ENCODE results near the gene NRROS. TPM values are rescaled to one million over a fixed set of nuclear protein-coding genes. Genes with fewer than 3 reads are reported as not detected.

The NRROS gene
- total and polyA plus RNA-seq, 2 of the 13 experiments (the other 11 are each of a cell fraction or from before 2014, with no cell fraction given): not detected

DNA sequence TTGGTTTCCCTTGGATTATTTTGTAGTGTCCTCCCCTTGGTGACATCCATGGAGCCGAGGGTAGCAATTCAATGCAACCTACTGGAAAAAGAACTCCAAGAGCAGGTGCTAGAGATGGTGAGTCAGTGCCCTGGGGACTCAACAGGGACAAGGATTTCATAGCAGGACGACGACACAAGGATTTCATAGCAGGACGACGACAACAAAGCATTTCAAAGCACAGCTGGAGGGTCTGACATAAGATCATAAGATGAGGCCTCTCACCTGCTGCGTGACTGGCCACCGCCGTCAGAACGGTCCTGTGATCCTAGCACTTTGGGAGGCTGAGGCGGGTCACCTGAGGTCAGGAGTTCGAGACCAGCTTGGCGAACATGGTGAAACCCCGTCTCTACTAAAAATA lies 22.5 kb downstream of the NRROS start:
- Histone ChIP-seq H3K36me3 (replicated peaks in 1 of 2; ENCODE audit: control insufficient read depth in 1 of 2, insufficient read depth in 2 of 2, low read length in 2 of 2) (no peaks in the 10 kb centered on the region), H3K9me3 (ENCODE audit: low read length) (no peaks in the 10 kb centered on the region), H3K4me2 (ENCODE audit: low read depth, low read length) (no peak overlapping the region), H3K9ac (ENCODE audit: insufficient read depth, low read depth, low read length) (no peak overlapping the region), H3K27ac (ENCODE audit: extremely low read length, insufficient read depth, low read length) (no peak overlapping the region), H3K27me3 (ENCODE audit: control insufficient read depth in 1 of 2, insufficient read depth in 2 of 2, low read length in 2 of 2) (peaks cover 7 to 29% of the 10 kb centered on the region in 2 experiments; a peak in 4 of 5 replicates), H2AFZ (ENCODE audit: low read length) (no peak overlapping the region), H3K4me3 (replicated peaks in 1 of 3; ENCODE audit: insufficient read depth in 1 of 3, low read depth in 2 of 3, low read length in 3 of 3) (no peak overlapping the region), H3K4me1 (ENCODE audit: insufficient read depth, low read length) (peaks cover 33% of the 10 kb centered on the region), H3K79me2 (ENCODE audit: insufficient read depth, low read length) (no peaks in the 10 kb centered on the region), H4K20me1 (ENCODE audit: insufficient read depth, low read length) (no peaks in the 10 kb centered on the region)
- ChIA-PET POLR2A (no interaction called here), CTCF (ENCODE audit: low intra/inter-chr PET ratio, low total read pairs) (no interaction called here)
- DNase-seq (ENCODE audit: low spot score): no peak
- intact Hi-C loops (cut with micrococcal nuclease; ENCODE audit: unreplicated experiment) (no loop called here), in situ Hi-C loops (cut with HindIII; ENCODE audit: extremely low pct_ligation_motif_present, low pct_unique_long_range_greater_than_20kb) (no loop called here)
- BruUV-seq (replicated peaks): no TSS peak
- 70% methylated on average over 13 of the region's 13 CpGs for WGBS (ENCODE audit: low lambda C conversion rate)
- FAIRE-seq: no peak
- no peak for ATAC-seq
- TF ChIP-seq SETDB1 (CRISPR knock-in tag; IDR thresholded peaks at IDR 0.05; ENCODE audit: borderline replicate concordance): no peak
- TF ChIP-seq PRPF4 (IDR thresholded peaks at IDR 0.05; ENCODE audit: low read depth, low read length, poor library complexity, severe bottlenecking): no peak
- no peak for TF ChIP-seq TBX2 (CRISPR knock-in tag; IDR thresholded peaks at IDR 0.05; ENCODE audit: borderline replicate concordance)
- TF ChIP-seq, protein P1, sequence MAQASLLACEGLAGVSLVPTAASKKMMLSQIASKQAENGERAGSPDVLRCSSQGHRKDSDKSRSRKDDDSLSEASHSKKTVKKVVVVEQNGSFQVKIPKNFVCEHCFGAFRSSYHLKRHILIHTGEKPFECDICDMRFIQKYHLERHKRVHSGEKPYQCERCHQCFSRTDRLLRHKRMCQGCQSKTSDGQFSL (CRISPR knock-in tag; IDR thresholded peaks at IDR 0.05): no peak
- TF ChIP-seq, protein P2, sequence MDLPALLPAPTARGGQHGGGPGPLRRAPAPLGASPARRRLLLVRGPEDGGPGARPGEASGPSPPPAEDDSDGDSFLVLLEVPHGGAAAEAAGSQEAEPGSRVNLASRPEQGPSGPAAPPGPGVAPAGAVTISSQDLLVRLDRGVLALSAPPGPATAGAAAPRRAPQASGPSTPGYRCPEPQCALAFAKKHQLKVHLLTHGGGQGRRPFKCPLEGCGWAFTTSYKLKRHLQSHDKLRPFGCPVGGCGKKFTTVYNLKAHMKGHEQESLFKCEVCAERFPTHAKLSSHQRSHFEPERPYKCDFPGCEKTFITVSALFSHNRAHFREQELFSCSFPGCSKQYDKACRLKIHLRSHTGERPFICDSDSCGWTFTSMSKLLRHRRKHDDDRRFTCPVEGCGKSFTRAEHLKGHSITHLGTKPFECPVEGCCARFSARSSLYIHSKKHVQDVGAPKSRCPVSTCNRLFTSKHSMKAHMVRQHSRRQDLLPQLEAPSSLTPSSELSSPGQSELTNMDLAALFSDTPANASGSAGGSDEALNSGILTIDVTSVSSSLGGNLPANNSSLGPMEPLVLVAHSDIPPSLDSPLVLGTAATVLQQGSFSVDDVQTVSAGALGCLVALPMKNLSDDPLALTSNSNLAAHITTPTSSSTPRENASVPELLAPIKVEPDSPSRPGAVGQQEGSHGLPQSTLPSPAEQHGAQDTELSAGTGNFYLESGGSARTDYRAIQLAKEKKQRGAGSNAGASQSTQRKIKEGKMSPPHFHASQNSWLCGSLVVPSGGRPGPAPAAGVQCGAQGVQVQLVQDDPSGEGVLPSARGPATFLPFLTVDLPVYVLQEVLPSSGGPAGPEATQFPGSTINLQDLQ (CRISPR knock-in tag; IDR thresholded peaks at IDR 0.05): no peak
- no peak for TF ChIP-seq REXO4 (CRISPR knock-in tag; IDR thresholded peaks at IDR 0.05; ENCODE audit: borderline replicate concordance)
- no peak for TF ChIP-seq ZSCAN5A (CRISPR knock-in tag; IDR thresholded peaks at IDR 0.05; ENCODE audit: borderline replicate concordance)
- no peak for TF ChIP-seq JDP2 (CRISPR knock-in tag; IDR thresholded peaks at IDR 0.05; ENCODE audit: borderline replicate concordance)
- no peak for TF ChIP-seq SMYD3 (CRISPR knock-in tag; IDR thresholded peaks at IDR 0.05)
- no peak for TF ChIP-seq ZNF607 (CRISPR knock-in tag; IDR thresholded peaks at IDR 0.05; ENCODE audit: borderline replicate concordance)
- TF ChIP-seq PREB (CRISPR knock-in tag; IDR thresholded peaks at IDR 0.05): no peak
- TF ChIP-seq ARID4A (CRISPR knock-in tag; IDR thresholded peaks at IDR 0.05; ENCODE audit: borderline replicate concordance): no peak
- TF ChIP-seq ZNF567 (CRISPR knock-in tag; IDR thresholded peaks at IDR 0.05; ENCODE audit: borderline replicate concordance): no peak
- no peak for TF ChIP-seq FOXA3 (CRISPR knock-in tag; IDR thresholded peaks at IDR 0.05)
- no peak for TF ChIP-seq NR2F2 (IDR thresholded peaks at IDR 0.05; ENCODE audit: borderline replicate concordance, low read depth)

All from HepG2 (cell line).